Measurements from ENCODE around the gene GJD4.

GJD4 gene

DNA sequence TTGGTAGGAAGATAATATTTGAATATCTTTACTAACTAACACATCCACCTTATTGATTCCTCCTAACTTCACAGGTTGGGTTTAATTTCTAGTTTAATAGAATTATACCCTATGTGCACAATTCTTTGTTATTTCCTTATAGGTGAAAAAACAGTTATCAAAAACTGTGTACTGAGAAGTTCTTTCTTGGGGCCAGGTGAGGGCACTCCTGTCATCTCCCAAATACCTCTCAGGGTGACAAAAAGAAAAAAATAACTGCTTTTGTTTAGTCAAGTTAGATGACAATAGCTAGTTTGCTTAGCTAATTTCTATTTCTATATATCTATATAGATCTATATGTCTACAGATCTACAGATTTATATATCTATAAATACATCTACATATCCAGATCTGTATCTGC lies 26.9 kb downstream of the GJD4 start:
- no peak for DNase-seq

DNA sequence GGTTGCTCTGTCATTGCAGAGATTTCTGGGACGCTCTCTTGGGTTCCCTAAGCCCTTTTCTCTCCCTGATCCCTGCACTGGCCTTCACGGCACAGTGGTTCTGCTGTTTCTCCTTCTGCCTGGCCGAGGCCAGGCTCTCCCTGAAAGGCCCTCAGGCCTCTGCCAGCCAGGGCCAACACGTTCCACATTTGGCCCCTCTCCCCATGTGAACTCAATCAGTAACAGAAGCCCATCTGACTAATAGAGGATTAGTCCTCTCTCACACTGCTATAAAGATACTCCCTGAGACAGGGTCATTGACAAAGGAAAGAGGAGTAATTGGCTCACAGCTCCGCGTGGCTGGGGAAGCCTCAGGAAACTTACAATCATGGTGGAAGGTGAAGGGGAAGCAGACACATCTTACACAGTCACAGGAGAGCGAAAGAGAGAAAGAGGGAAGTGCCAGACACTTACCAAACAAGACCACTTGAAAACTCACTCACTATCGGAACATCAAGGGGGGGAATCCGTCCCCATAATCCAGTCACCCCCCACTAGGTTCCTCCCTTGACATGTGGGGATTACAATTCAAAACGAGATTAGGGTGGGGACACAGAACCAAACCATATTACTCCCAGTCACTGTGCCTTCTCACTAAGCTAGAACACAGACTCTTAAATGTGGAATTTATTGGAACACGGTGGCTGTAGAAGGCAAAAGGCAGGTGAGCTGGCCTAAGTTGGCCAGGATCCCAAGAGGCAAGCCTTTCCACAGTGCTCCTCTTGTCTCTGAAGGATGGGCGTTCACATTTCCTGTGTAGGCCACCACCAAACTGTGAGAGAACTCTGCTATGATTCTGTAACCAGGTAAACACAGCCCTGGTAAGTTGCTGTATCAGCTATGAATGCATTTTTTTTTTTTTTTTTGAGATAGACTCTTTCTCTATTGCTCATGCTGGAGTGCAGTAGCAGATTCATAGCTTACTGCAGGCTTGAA lies 28.2 kb downstream of the GJD4 start:
- DNase-seq: no peak

DNA sequence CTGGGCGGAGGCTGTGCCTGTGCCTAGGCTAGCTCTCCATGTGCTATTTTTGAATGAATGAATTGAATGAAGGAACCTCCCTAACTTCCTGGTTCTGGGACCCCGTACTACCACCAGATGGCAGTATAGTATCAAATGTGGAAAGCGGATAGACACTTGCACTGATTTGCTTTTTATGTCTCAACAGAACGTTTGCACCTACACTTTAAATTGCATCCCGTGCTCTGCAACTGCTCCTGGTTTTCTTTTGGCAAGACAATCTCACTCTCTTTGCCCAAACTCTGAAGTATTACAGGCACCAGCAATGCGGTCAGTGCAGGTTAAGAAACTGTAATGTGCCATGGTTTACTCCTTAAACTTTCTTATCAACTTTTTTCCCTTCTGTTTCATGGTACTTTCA lies 30.4 kb downstream of the GJD4 start:
- peak; percentile 78 for DNase-seq

GRCh38 chr10:35636956-35637355 lies 31.8 kb downstream of the GJD4 start:
- DNase-seq: no peak

DNA sequence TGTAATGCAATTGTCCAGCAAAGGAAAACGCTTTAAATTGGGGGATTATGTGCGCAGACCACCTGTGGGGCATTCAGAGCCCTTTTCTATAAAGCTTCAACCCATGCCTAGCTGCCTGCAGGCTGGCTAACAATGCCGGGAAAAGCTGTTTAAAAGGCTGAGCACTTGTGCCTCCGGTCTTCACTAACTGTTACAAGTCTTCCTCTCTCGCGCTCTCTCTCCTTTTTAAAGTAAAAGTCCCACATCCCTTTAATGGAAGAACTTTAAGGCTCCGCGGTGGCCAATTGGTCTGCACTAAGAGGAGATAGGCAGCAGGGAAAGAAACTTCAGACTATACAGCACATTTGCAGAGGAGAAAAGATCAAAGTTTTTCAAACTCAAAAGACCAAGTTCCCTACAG lies 32.3 kb downstream of the GJD4 start:
- no peak for DNase-seq

DNA sequence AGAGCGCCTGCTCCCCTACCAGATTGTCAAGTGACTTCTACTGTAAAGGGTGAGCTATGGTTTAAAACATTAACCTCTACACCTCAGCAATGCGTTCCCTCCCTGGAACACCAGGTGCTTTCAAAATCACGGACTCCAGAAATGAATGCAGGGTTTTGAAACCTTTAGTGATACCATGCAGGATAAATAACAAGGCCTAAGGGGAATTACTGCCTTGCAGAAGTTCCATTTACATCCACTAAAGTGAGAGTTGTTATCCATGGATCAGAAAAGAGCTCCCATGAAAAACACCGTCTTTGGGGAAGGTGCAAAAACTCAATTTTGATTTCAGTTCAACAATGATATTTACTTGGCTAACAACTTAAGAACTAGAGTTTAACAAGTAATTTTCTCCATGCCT lies 33.0 kb downstream of the GJD4 start:
- no peak for DNase-seq

- no peak for DNase-seq
Observed at GRCh38 chr10:35639021-35639727, 34.0 kb downstream of the GJD4 start.

GRCh38 chr10:35639728-35640401 lies 34.7 kb downstream of the GJD4 start:
- DNase-seq: no peak

- DNase-seq: peak; percentile 68
Observed at GRCh38 chr10:35640474-35640873, 35.3 kb downstream of the GJD4 start.

- DNase-seq: peak; percentile 41
Observed at GRCh38 chr10:35640951-35641675, 36.0 kb downstream of the GJD4 start.

- DNase-seq: peak; percentile 35
Observed at GRCh38 chr10:35641676-35642034, 36.5 kb downstream of the GJD4 start.

DNA sequence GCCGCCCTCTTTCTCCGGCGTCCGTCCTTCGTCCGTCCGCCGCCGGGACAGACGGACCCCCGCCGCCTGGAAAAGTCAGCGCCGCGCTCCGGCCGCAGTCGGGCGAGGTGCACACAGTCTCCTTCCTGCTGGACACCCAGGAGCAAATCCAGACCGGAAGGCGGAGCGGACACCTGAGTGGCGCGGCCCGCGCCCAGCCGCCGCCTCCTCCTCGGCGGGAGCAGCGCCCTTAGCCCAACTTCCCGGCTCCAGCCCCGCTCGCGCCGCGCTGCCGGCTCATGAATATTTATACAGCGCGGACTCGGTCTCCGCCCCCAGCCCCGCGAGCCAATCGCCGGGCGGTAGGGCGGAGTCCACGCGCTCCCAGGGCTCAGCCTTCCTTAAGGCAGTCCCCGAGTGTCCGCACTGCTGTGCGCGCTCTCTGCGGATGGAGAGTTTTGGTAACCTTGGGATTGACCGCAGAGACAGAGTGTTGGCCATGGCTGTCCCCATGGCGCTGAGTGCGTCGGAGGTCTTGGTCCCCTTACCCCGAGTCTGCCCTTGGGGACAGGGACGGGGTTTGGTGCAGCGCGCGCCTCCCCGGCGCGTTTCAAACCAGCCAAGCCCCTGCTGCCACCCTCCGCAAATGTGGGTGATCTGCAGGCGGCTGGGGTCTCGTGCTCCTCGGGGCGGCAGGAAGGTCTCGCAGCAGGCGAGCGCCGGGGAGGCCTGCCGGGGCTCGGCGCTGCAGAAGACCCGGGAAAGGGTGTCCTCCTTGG lies 37.1 kb downstream of the GJD4 start, which contains the start of gene FZD8:
Gene FZD8, minus strand, starts transcription at position 262 of the 758 bp plus-strand sequence. CDS start 867 bp downstream, outside the sequence.
- DNase-seq: peak; percentile 90

DNA sequence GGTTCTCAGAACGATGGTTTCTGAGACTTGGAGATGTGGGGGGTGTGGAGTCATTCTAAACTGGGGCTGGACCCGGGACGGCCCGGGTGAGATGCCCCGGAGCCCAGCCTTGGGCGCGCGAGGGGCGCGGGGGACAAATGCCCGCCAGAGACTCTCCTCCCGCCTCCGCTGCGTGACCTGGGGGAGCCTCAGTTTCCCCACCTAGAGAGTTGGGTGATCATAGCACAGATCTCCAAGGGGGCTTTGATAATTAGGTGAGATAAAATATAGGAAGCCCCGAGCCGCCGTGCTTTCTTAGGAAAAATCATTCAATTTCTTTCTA lies 37.6 kb downstream of the GJD4 start:
- no peak for DNase-seq

DNA sequence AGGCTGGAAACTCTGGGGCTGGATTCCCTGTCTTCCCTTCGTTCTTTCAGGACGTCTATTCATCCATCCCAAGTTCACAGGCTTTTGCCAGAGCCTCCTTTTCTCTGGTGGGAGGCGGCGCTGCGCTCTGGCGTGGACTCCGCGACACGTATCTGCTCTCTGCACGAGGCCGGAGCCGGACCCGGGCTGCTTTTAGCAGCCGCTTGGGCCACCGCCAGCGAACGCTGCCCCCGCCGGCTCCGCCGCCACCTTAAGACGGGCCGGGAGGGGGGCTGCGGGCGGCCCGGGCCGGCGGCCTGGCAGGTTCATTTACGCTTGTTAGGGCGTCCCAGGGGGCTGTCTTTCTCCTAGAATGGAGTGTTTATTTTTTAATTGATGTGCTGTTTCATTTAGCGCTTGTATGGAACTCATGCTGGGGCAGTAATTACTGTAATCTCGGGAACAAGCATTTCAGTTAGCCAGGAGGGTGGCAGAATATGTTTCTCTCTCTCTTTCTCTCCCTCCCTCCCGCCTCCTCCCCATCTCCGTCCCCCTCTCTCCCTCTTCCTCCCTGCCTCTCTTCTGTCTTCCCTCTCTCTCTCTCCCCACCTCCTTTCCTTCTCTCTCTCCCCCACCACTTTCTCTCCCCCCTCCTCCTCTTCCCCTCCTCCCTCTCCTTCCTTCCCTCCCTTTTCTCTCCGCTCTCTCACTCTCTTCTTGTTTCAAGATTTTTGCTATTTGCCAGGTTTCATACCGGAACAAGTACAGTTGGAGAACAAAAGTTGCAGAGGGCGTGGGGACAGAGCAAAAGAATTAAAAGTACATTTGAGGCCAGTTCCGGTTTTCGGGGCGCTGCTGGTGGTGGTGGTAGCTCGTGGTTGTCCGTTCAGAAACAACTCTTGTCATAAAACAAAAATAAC lies 38.3 kb downstream of the GJD4 start:
- DNase-seq: peak; percentile 21

DNA sequence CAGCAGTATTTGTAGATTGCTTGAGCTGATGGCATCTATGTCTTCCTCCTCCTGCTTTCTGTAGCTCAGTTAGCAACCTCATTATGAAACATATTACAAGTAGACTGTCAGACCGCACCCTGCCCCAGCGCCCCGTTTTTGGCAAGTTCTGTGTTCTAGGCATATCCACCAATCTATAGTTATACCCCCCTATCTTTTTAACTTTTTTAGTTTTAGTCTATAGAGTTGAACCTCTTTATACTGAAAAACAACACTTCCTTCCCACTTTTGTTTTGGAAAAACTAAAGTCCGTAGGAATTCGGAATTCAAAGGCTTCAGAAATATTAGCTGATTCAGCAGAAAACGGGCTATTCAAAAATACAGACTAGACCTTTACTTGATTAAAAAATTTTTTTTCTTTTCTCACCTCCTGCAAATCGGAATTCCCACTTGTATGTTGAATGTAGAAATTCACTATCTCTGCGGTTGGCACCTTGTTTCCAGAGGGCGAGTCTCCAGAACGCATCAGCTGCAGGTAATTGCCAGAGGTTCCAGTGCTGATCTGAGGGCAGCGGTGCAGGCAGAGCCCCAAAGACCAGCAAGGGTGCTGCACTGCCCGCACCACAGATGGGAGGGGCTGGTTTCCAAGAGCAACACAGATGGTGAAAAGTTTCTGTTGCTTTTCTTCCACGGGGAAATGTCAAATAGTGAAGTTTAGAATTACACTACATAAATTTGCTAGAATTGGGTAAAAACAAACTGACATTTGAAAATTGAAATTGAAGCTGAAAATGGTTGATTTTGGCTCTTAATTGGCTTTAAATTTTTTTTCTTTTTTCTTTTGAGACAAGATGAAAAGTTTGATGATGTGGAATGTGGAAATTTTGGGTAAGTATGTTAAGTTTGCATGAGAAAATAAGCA lies 39.2 kb downstream of the GJD4 start:
- DNase-seq: no peak

- DNase-seq: no peak
Observed at GRCh38 chr10:35650894-35651293, 45.8 kb downstream of the GJD4 start.

DNA sequence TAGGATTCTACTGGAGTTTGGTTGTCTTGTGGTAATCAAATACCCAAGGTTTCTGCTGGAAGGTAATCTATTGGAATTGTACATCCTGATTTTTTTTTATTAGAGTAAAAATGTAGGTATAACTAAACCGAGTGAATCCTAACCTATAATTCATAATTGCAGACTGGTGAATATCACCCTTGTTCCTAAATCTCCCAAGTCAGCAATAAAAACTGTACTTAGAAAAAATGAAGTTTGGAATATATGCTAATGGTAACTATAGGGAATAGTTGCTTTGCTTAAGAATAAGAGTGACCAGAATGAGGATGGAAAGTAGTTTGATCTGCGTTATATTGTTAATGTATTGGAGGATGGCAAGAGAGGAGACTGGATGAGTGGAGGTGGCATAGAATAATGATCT lies 47.7 kb downstream of the GJD4 start:
- no peak for DNase-seq

GRCh38 chr10:35657621-35658020 lies 52.5 kb downstream of the GJD4 start:
- DNase-seq: no peak

Measured in suppressor macrophage treated with lipopolysaccharide for 4 hours (primary cell).